Colonic mucosa (tissue), 4 donors: Measurements from ENCODE around the gene OSM. TPM values are rescaled to one million over a fixed set of nuclear protein-coding genes. Genes with fewer than 3 reads are reported as not detected.

Experiments
- DNase-seq: peaks from one replicate; pipeline ENCODE4 v3.0.0-alpha.2; 2020
- H3K27ac ChIP-seq: fragments of 200-600 bp; one replicate; pipeline ENCODE4 v1.8.0; 2021
- H3K27me3 ChIP-seq: fragments of 200-600 bp; one replicate; pipeline ENCODE4 v1.8.0; 2021
- H3K36me3 ChIP-seq: fragments of 200-600 bp; one replicate; pipeline ENCODE4 v1.8.0; 2021
- H3K4me1 ChIP-seq: fragments of 200-600 bp; one replicate; pipeline ENCODE4 v1.8.0; 2021; ENCODE audit warnings: mild to moderate bottlenecking
- H3K4me3 ChIP-seq: fragments of 200-600 bp; one replicate; pipeline ENCODE4 v1.8.0; 2021
- H3K9ac ChIP-seq, 2 donors: one replicate each; pipeline ENCODE4 v1.7.0; 2013; ENCODE audit warnings: control low read depth in 2 of 2, low read depth in 2 of 2, low read length in 2 of 2
- H3K9me3 ChIP-seq: fragments of 200-600 bp; one replicate; pipeline ENCODE4 v1.8.0; 2021
- intact Hi-C: fragments of 100-400 bp; cut with DNase I; formaldehyde crosslinking; loops from one replicate; pipeline ENCODE4 v1.14.1; 2022
- total RNA-seq, 2 donors: library from RNA; stranded (reverse); fragmentation: NEBNext Ultra II Directional in 1 of 2; extraction: Animal tissue kit (Norgen Biotek cat#: 25700) in 1 of 2; gene quantifications; one replicate each; pipeline ENCODE4 v1.2.1, GENCODE V29; 2021
- TF ChIP-seq, protein P1 (sequence below): fragments of 200-600 bp; IDR thresholded peaks from one replicate; pipeline ENCODE4 v1.8.0; 2022; ENCODE audit warnings: antibody characterized with exemption, mild to moderate bottlenecking
- donor health status: healthy.
- donor health status: DM: no; HTN: no; CAD: no.
- donor health status: DM: no; HTN: no; CAD: no.

OSM gene
- total RNA-seq, 2 donors from 2014 or later: 0.21 to 0.44 TPM

DNA sequence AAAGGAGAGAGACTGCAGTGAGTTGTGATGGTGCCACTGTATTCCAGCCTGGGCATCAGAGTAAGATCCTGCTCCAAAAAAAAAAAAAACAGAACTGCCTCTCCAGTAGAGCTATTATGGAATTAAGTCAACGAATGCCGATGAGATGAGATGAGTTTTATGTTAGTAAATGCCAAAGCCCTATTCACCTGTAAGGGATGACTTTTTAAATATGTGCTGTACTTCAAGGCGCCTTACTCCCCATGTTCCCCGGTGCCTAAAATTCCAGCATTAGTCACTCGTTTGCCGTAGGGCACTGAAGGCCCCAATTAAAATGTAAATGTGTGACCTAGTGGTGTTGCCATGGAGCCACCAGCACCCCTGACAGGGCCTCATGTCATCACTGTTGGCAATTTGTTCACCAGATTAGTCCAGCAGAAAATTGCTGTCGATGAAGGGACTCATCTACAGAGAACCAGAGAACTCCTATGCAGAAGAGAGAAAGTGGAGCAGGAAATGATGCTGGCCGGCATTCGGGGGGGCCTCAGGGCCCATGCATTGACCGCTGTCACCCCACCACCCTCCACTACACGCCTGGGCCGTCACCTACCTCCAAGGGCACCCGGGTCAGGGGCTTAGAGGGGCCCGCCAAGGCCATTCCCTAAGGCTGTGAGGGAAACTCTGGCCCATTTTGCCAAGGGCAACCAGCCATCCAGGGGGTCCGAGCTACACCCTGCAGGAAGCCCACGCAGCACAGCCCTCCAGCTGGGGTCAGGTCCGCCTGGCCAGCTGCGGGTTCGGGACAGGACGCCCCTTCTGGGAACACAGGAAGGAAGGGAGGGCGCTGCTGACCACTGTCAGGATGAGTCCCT lies 37.9 kb downstream of the OSM start:
- H3K4me3 ChIP-seq: no peak overlapping the region
- H3K27me3 ChIP-seq: no peaks in the 10 kb centered on the region
- H3K9me3 ChIP-seq: no peaks in the 10 kb centered on the region
- H3K27ac ChIP-seq: no peak overlapping the region
- H3K9ac ChIP-seq: no peak overlapping the region
- no peaks in the 10 kb centered on the region for H3K4me1 ChIP-seq
- no peaks in the 10 kb centered on the region for H3K36me3 ChIP-seq
- no peak for DNase-seq
- TF ChIP-seq, protein P1, sequence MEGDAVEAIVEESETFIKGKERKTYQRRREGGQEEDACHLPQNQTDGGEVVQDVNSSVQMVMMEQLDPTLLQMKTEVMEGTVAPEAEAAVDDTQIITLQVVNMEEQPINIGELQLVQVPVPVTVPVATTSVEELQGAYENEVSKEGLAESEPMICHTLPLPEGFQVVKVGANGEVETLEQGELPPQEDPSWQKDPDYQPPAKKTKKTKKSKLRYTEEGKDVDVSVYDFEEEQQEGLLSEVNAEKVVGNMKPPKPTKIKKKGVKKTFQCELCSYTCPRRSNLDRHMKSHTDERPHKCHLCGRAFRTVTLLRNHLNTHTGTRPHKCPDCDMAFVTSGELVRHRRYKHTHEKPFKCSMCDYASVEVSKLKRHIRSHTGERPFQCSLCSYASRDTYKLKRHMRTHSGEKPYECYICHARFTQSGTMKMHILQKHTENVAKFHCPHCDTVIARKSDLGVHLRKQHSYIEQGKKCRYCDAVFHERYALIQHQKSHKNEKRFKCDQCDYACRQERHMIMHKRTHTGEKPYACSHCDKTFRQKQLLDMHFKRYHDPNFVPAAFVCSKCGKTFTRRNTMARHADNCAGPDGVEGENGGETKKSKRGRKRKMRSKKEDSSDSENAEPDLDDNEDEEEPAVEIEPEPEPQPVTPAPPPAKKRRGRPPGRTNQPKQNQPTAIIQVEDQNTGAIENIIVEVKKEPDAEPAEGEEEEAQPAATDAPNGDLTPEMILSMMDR: no peak
- intact Hi-C loops: no loop called here

DNA sequence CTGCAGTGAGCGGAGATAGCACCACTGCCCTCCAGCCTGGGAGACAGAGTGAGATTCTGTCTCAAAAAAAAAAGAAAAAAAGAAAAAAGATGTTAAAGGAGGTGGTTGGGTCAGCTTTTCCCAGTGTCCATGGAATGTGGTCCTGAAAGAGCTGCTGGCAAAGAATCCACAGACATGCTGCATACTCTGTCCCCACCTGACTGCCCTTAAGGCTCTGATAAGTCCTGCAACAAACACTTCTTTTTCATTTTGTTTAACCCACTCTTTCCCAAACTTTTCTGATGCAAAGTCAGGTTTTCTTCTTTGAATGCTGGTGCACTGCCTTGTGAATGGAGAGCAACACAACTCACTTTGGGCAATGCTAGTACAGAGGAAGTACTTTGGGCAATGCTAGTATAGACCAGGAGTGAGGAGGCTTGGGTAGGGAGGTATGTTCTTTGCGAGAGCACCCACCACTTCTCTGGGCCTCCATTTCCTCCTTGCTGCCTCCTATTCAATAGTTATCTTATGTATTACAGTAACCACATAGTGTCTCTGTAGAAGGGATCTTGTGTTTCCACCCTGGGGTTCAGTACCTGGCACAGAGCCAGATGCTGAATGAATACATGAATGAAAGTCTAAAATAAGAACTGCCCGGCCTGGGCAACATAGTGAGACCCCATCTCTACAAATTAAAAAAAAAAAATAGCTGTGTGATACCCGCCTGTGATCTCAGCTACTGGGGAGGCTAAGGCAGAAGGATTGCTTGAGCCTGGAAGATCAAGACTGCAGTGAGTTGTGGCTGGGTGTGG lies 39.0 kb downstream of the OSM start:
- H3K27ac ChIP-seq: no peak overlapping the region
- TF ChIP-seq, protein P1: no peak
- no peak overlapping the region for H3K4me3 ChIP-seq
- no peaks in the 10 kb centered on the region for H3K4me1 ChIP-seq
- H3K9ac ChIP-seq: no peak overlapping the region
- H3K36me3 ChIP-seq: no peaks in the 10 kb centered on the region
- H3K9me3 ChIP-seq: no peaks in the 10 kb centered on the region
- no peak for DNase-seq
- intact Hi-C loops: no loop called here
- no peaks in the 10 kb centered on the region for H3K27me3 ChIP-seq

DNA sequence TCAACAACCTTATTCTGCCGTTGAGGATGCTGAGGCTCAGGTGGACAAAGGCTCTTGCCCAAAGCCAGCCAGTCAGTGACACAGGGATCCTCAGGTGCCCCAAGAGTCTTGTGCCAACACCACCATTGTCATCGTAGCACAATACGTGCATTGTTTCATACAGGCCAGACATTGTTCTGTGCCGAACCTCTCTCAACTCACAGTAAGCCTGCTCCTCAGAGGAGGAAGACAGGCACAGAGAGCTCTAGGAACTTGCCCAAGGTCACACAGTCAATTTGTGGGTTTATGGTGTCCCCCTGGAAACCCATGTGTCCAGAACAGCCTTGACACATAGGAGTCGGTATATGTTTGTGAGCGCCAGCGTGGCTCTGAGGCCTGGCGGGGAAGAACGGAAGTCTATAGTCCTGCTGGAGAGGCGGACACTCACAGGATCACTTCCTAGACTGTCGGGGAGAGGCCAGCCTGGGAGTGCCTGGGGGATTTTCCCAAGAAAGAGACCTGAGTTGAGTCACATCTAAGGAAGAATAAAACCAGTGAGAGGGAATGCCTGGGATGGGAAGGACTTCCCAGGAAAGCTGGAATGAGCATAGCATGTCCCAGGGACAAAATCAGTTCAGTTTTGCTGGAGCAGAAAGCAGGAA lies 40.3 kb downstream of the OSM start:
- Histone ChIP-seq H3K27me3 (no peaks in the 10 kb centered on the region), H3K4me1 (no peaks in the 10 kb centered on the region), H3K9me3 (no peaks in the 10 kb centered on the region), H3K4me3 (no peak overlapping the region), H3K9ac (no peak overlapping the region), H3K27ac (no peak overlapping the region), H3K36me3 (no peaks in the 10 kb centered on the region)
- DNase-seq: no peak
- intact Hi-C loops: no loop called here
- TF ChIP-seq, protein P1: no peak

DNA sequence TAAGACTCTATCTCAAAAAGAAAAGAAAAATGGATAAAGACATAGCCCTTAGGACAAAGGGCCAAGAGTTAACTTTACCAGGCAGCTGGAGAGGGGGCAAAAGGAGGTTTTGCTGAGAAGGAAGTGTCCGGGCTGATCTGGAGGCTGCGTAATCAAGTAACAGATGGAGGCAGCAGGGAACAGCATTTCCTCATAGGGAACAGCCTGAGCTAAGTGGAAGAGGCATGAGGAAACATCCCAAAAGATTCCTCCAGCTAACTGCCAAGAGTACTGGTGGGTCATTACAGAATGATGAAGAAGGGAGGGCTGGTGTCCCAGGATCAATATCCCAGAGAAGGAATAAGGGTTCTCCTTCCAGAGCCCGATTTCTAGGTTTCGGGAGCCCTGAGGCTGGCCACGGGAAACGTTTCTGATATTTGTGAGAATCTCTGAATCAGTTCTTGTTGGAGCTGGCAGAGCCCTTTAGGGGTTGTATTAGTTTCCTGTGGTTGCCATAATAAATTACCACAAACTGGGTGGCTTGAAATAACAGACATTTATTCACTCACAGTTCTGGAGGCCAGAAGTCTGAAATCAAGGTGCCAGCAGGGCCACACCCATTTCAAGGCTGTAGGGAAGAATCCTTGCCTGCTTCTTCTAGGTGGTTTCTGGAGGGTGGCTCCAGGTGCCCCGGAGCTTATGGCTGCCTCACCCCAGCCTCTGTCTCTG lies 41.3 kb downstream of the OSM start:
- no peaks in the 10 kb centered on the region for H3K9me3 ChIP-seq
- H3K27ac ChIP-seq: no peak overlapping the region
- no peaks in the 10 kb centered on the region for H3K36me3 ChIP-seq
- H3K4me3 ChIP-seq: no peak overlapping the region
- no peak for DNase-seq
- no peaks in the 10 kb centered on the region for H3K4me1 ChIP-seq
- no peaks in the 10 kb centered on the region for H3K27me3 ChIP-seq
- TF ChIP-seq, protein P1: no peak
- no peak overlapping the region for H3K9ac ChIP-seq
- intact Hi-C loops: no loop called here
